ENCODE data around the gene USP15. TPM values are rescaled to one million over a fixed set of nuclear protein-coding genes. Genes with fewer than 3 reads are reported as not detected.

Gene USP15
- polyA plus RNA-seq, 1 donor (not counting 4 experiments of a cell fraction or from before 2014, with no cell fraction given): 66.5 TPM

- H3K4me3 ChIP-seq (ENCODE audit: control insufficient read depth in 2 of 3, extremely low read depth in 1 of 3, insufficient read depth in 2 of 3, low read depth in 1 of 3, low read length in 3 of 3): no peak overlapping the region
Observed at GRCh38 chr12:62304560-62304959, 44.4 kb downstream of the USP15 start.

GRCh38 chr12:62305778-62306177 lies 45.6 kb downstream of the USP15 start:
- FAIRE-seq: no peak

More at GRCh38 chr12:62304560-62304959, 44.4 kb downstream of the USP15 start:
- dilution Hi-C loops (cut with MboI; ENCODE audit: extremely low pct_ligation_motif_present, low sequenced_read_pairs): no loop called here
- no peaks in the 10 kb centered on the region for H4K20me1 ChIP-seq (ENCODE audit: control insufficient read depth, extremely low read depth, insufficient read depth, low read length)
- TF ChIP-seq EZH2 (IDR thresholded peaks at IDR 0.05; ENCODE audit: low read length) (no peak), CTCF (optimal IDR thresholded peaks at IDR 0.05 in 1 of 3, IDR thresholded peaks at IDR 0.05 in 1 of 3, conservative IDR thresholded peaks at IDR 0.05 in 1 of 3; ENCODE audit: extremely low read depth in 1 of 3, insufficient read depth in 2 of 3, low read length in 3 of 3) (no peak)
- no peak overlapping the region for H2AFZ ChIP-seq (ENCODE audit: control insufficient read depth, low read length)
- peaks cover 6 to 10% of the 10 kb centered on the region in 2 experiments for H3K36me3 ChIP-seq (ENCODE audit: control insufficient read depth in 2 of 2, extremely low read depth in 1 of 2, insufficient read depth in 2 of 2, low read length in 2 of 2)
- H3K4me2 ChIP-seq (ENCODE audit: control insufficient read depth, extremely low read depth, insufficient read depth, low read depth, low read length): no peak overlapping the region
- H3K9me1 ChIP-seq (ENCODE audit: control insufficient read depth, extremely low read depth, insufficient read depth, low read length): no peaks in the 10 kb centered on the region
- no peaks in the 10 kb centered on the region for H3K27me3 ChIP-seq (ENCODE audit: control insufficient read depth, extremely low read depth, insufficient read depth, low read length)
- H3K9me3 ChIP-seq (ENCODE audit: control insufficient read depth, low read depth, low read length): no peaks in the 10 kb centered on the region
- no peak overlapping the region for H3K27ac ChIP-seq (ENCODE audit: control insufficient read depth, insufficient read depth, low read length)
- H3K9ac ChIP-seq (ENCODE audit: control insufficient read depth, extremely low read depth, insufficient read depth, low read length): no peak overlapping the region
- no peaks in the 10 kb centered on the region for H3K4me1 ChIP-seq (ENCODE audit: control insufficient read depth, extremely low read depth, insufficient read depth, low read length)
- peaks cover 39% of the 10 kb centered on the region for H3K79me2 ChIP-seq (ENCODE audit: control insufficient read depth, insufficient read depth, low read length)
- no peak for FAIRE-seq
- no peak for DNase-seq (ENCODE audit: low read depth, low spot score)

More at GRCh38 chr12:62305778-62306177, 45.6 kb downstream of the USP15 start:
- H3K4me2 ChIP-seq (ENCODE audit: control insufficient read depth, extremely low read depth, insufficient read depth, low read depth, low read length): no peak overlapping the region
- H3K79me2 ChIP-seq (ENCODE audit: control insufficient read depth, insufficient read depth, low read length): peaks cover 36% of the 10 kb centered on the region
- no peak for DNase-seq (ENCODE audit: low read depth, low spot score)
- no peak overlapping the region for H3K4me3 ChIP-seq (ENCODE audit: control insufficient read depth in 2 of 3, extremely low read depth in 1 of 3, insufficient read depth in 2 of 3, low read depth in 1 of 3, low read length in 3 of 3)
- no peaks in the 10 kb centered on the region for H3K9me1 ChIP-seq (ENCODE audit: control insufficient read depth, extremely low read depth, insufficient read depth, low read length)
- peaks cover 6 to 10% of the 10 kb centered on the region in 2 experiments for H3K36me3 ChIP-seq (ENCODE audit: control insufficient read depth in 2 of 2, extremely low read depth in 1 of 2, insufficient read depth in 2 of 2, low read length in 2 of 2)
- no peak overlapping the region for H3K9ac ChIP-seq (ENCODE audit: control insufficient read depth, extremely low read depth, insufficient read depth, low read length)
- no peaks in the 10 kb centered on the region for H3K27me3 ChIP-seq (ENCODE audit: control insufficient read depth, extremely low read depth, insufficient read depth, low read length)
- dilution Hi-C loops (cut with MboI; ENCODE audit: extremely low pct_ligation_motif_present, low sequenced_read_pairs): no loop called here
- H3K4me1 ChIP-seq (ENCODE audit: control insufficient read depth, extremely low read depth, insufficient read depth, low read length): no peaks in the 10 kb centered on the region
- H2AFZ ChIP-seq (ENCODE audit: control insufficient read depth, low read length): no peak overlapping the region
- no peaks in the 10 kb centered on the region for H3K9me3 ChIP-seq (ENCODE audit: control insufficient read depth, low read depth, low read length)
- no peak overlapping the region for H3K27ac ChIP-seq (ENCODE audit: control insufficient read depth, insufficient read depth, low read length)
- TF ChIP-seq CTCF (optimal IDR thresholded peaks at IDR 0.05 in 1 of 3, IDR thresholded peaks at IDR 0.05 in 1 of 3, conservative IDR thresholded peaks at IDR 0.05 in 1 of 3; ENCODE audit: extremely low read depth in 1 of 3, insufficient read depth in 2 of 3, low read length in 3 of 3): no peak
- H4K20me1 ChIP-seq (ENCODE audit: control insufficient read depth, extremely low read depth, insufficient read depth, low read length): no peaks in the 10 kb centered on the region
